ELR (cell line): ENCODE measurements around the gene TARBP1.
A peak's percentile ranks its signal among the peaks of the same experiment; 100 is the strongest.
"Not testable (repeated sequence)": the region's sequence is repeated elsewhere in the genome, so short reads cannot be mapped to it uniquely, and the experiment has no call there.

Experiments used
- DNase-seq: peaks from one replicate; pipeline ENCODE4 v3.0.0-alpha.2; 2015; ENCODE audit warnings: low read depth

TARBP1 gene

GRCh38 chr1:234386122-234386521 lies 92.9 kb downstream of the TARBP1 start:
- DNase-seq, result no peak

- DNase-seq, result no peak
Observed at GRCh38 chr1:234381699-234382555, 97.1 kb downstream of the TARBP1 start.

- DNase-seq, result not testable (repeated sequence)
Observed at GRCh38 chr1:234379591-234380109, 99.3 kb downstream of the TARBP1 start.

GRCh38 chr1:234375672-234376071 lies 103.3 kb downstream of the TARBP1 start:
- DNase-seq, result no peak

- DNase-seq, result no peak
Observed at GRCh38 chr1:234373959-234374254, 105.1 kb downstream of the TARBP1 start.

GRCh38 chr1:234373064-234373958 lies 105.7 kb downstream of the TARBP1 start, which contains the start of gene COA6:
TSS of gene COA6 (plus strand) at chr1:234373456. CDS start at chr1:234373467, 11 bp downstream.
- peak; percentile 99 for DNase-seq

- peak; percentile 13 for DNase-seq
Observed at GRCh38 chr1:234372011-234372757, 106.8 kb downstream of the TARBP1 start.

GRCh38 chr1:234371414-234371813 lies 107.6 kb downstream of the TARBP1 start:
- DNase-seq, result no peak

GRCh38 chr1:234369784-234370183 lies 109.2 kb downstream of the TARBP1 start:
- DNase-seq, result peak; percentile 67

- DNase-seq, result no peak
Observed at GRCh38 chr1:234369033-234369430, 109.9 kb downstream of the TARBP1 start.

GRCh38 chr1:234368320-234369032 lies 110.5 kb downstream of the TARBP1 start:
- DNase-seq, result no peak

- DNase-seq, result no peak
Observed at GRCh38 chr1:234362558-234362957, 116.4 kb downstream of the TARBP1 start.

GRCh38 chr1:234361102-234361603 lies 117.8 kb downstream of the TARBP1 start:
- no peak for DNase-seq

GRCh38 chr1:234357831-234358230 lies 121.1 kb downstream of the TARBP1 start:
- no peak for DNase-seq

GRCh38 chr1:234356615-234357269 lies 122.2 kb downstream of the TARBP1 start:
- not testable (repeated sequence) for DNase-seq

GRCh38 chr1:234355782-234356510 lies 123.0 kb downstream of the TARBP1 start:
- no peak for DNase-seq

- no peak for DNase-seq
Observed at GRCh38 chr1:234348964-234349363, 130.0 kb downstream of the TARBP1 start.

- no peak for DNase-seq
Observed at GRCh38 chr1:234345237-234345636, 133.7 kb downstream of the TARBP1 start.

GRCh38 chr1:234342774-234343173 lies 136.2 kb downstream of the TARBP1 start:
- no peak for DNase-seq
